ENCODE measurements around the gene PLPP6. TPM values are rescaled to one million over a fixed set of nuclear protein-coding genes. Genes with fewer than 3 reads are reported as not detected.

PLPP6 gene
- polyA plus RNA-seq, 1 experiment: 6.5 TPM

- ChIA-PET CTCF (interaction anchor here (1.2 kb wide), 1 partner anchor 14 kb away, joined by 3 read pairs; no protein-coding TSS in a partner anchor), POLR2A (no interaction called here)
- Histone ChIP-seq H3K36me3 (ENCODE audit: control insufficient read depth, insufficient read depth, low read length) (0 out of 2 replicates have a peak, but pooled peaks cover 2% of the 10 kb centered on the region), H3K4me3 (ENCODE audit: low read depth, low read length) (peak overlapping the region; percentile 76), H3K27me3 (ENCODE audit: control insufficient read depth, insufficient read depth, low read length) (no peaks in the 10 kb centered on the region)
- DNase-seq (ENCODE audit: low read depth): no peak
- TF ChIP-seq CTCF (IDR thresholded peaks at IDR 0.05; ENCODE audit: insufficient read depth, low read depth, low read length): no peak
These were observed 18.7 kb downstream of the PLPP6 start for GRCh38 chr9:4680750-4681149.

- no peak for TF ChIP-seq CTCF (IDR thresholded peaks at IDR 0.05; ENCODE audit: insufficient read depth, low read depth, low read length)
- CTCF ChIA-PET: no interaction called here
- no peaks in the 10 kb centered on the region for H3K27me3 ChIP-seq (ENCODE audit: control insufficient read depth, insufficient read depth, low read length)
- no peak overlapping the region for H3K4me3 ChIP-seq (ENCODE audit: low read depth, low read length)
- POLR2A ChIA-PET: no interaction called here
- no peak for DNase-seq (ENCODE audit: low read depth)
- 0 out of 2 replicates have a peak, but pooled peaks cover 4% of the 10 kb centered on the region for H3K36me3 ChIP-seq (ENCODE audit: control insufficient read depth, insufficient read depth, low read length)
These were observed 22.7 kb downstream of the PLPP6 start for GRCh38 chr9:4684820-4685219.

- POLR2A ChIA-PET: no interaction called here
- H3K27me3 ChIP-seq (ENCODE audit: control insufficient read depth, insufficient read depth, low read length): no peaks in the 10 kb centered on the region
- no peak overlapping the region for H3K4me3 ChIP-seq (ENCODE audit: low read depth, low read length)
- CTCF ChIA-PET: no interaction called here
- H3K36me3 ChIP-seq (ENCODE audit: control insufficient read depth, insufficient read depth, low read length): peaks cover 6% of the 10 kb centered on the region; the same call in 1 of the 2 replicates
- no peak for TF ChIP-seq CTCF (IDR thresholded peaks at IDR 0.05; ENCODE audit: insufficient read depth, low read depth, low read length)
- no peak for DNase-seq (ENCODE audit: low read depth)
These were observed 24.0 kb downstream of the PLPP6 start for GRCh38 chr9:4686112-4686511.

- H3K4me3 ChIP-seq (ENCODE audit: low read depth, low read length): no peak overlapping the region
- peaks cover 6% of the 10 kb centered on the region; the same call in 1 of the 2 replicates for H3K36me3 ChIP-seq (ENCODE audit: control insufficient read depth, insufficient read depth, low read length)
- CTCF ChIA-PET: no interaction called here
- POLR2A ChIA-PET: no interaction called here
- H3K27me3 ChIP-seq (ENCODE audit: control insufficient read depth, insufficient read depth, low read length): no peaks in the 10 kb centered on the region
- DNase-seq (ENCODE audit: low read depth): no peak
- no peak for TF ChIP-seq CTCF (IDR thresholded peaks at IDR 0.05; ENCODE audit: insufficient read depth, low read depth, low read length)
These were observed 24.5 kb downstream of the PLPP6 start for GRCh38 chr9:4686584-4686983.

- Histone ChIP-seq H3K4me3 (ENCODE audit: low read depth, low read length) (no peak overlapping the region), H3K36me3 (ENCODE audit: control insufficient read depth, insufficient read depth, low read length) (peaks cover 6% of the 10 kb centered on the region; the same call in 1 of the 2 replicates), H3K27me3 (ENCODE audit: control insufficient read depth, insufficient read depth, low read length) (no peaks in the 10 kb centered on the region)
- CTCF ChIA-PET: no interaction called here
- POLR2A ChIA-PET: no interaction called here
- DNase-seq (ENCODE audit: low read depth): no peak
- TF ChIP-seq CTCF (IDR thresholded peaks at IDR 0.05; ENCODE audit: insufficient read depth, low read depth, low read length): no peak
These were observed 26.9 kb downstream of the PLPP6 start for GRCh38 chr9:4689021-4689420.
